HG03520 (cell line): ENCODE measurements around the gene GOLIM4.
A peak's percentile ranks its signal among the peaks of the same experiment; 100 is the strongest.
"Not testable (repeated sequence)": the region's sequence is repeated elsewhere in the genome, so short reads cannot be mapped to it uniquely, and the experiment has no call there.

ENCODE experiments used
- ATAC-seq: cut with Tn5 transposase; IDR thresholded peaks from one replicate; pipeline ENCODE4 v1.9.1; 2021; ENCODE audit warnings: mild to moderate bottlenecking, moderate library complexity; ENCODE audit not compliant: unreplicated experiment

Gene GOLIM4

GRCh38 chr3:168049367-168049974 is 46.3 kb downstream of the GOLIM4 start:
- ATAC-seq, result no peak

- no peak for ATAC-seq
Measured at GRCh38 chr3:168048414-168049330, 47.1 kb downstream of the GOLIM4 start.

GRCh38 chr3:168047936-168048335 is 47.8 kb downstream of the GOLIM4 start:
- ATAC-seq, result no peak

- peak; percentile 78 for ATAC-seq
Measured at GRCh38 chr3:168047190-168047795, 48.4 kb downstream of the GOLIM4 start.

GRCh38 chr3:168044049-168044448 is 51.7 kb downstream of the GOLIM4 start:
- no peak for ATAC-seq

GRCh38 chr3:168040607-168041208 is 55.0 kb downstream of the GOLIM4 start:
- peak; percentile 94 for ATAC-seq

- ATAC-seq, result no peak
Measured at GRCh38 chr3:168037020-168037419, 58.7 kb downstream of the GOLIM4 start.

GRCh38 chr3:168036619-168037018 is 59.1 kb downstream of the GOLIM4 start:
- ATAC-seq, result no peak

GRCh38 chr3:168034152-168034928 is 61.4 kb downstream of the GOLIM4 start:
- no peak for ATAC-seq

GRCh38 chr3:168030577-168030976 is 65.1 kb downstream of the GOLIM4 start:
- no peak for ATAC-seq

GRCh38 chr3:168029705-168030104 is 66.0 kb downstream of the GOLIM4 start:
- no peak for ATAC-seq

GRCh38 chr3:168028086-168028485 is 67.6 kb downstream of the GOLIM4 start:
- ATAC-seq, result no peak

GRCh38 chr3:168026764-168027163 is 69.0 kb downstream of the GOLIM4 start:
- ATAC-seq, result no peak

- ATAC-seq, result no peak
Measured at GRCh38 chr3:168025076-168025475, 70.6 kb downstream of the GOLIM4 start.

GRCh38 chr3:168024537-168024941 is 71.2 kb downstream of the GOLIM4 start:
- no peak for ATAC-seq

GRCh38 chr3:168021737-168022450 is 73.8 kb downstream of the GOLIM4 start:
- no peak for ATAC-seq

GRCh38 chr3:168011280-168011679 is 84.4 kb downstream of the GOLIM4 start:
- ATAC-seq, result not testable (repeated sequence)

- ATAC-seq, result no peak
Measured at GRCh38 chr3:168006584-168006983, 89.1 kb downstream of the GOLIM4 start.

GRCh38 chr3:168003911-168004310 is 91.8 kb downstream of the GOLIM4 start:
- ATAC-seq, result no peak

GRCh38 chr3:168002786-168003368 is 92.8 kb downstream of the GOLIM4 start:
- no peak for ATAC-seq
